Measurements from ENCODE around the gene IGFL2.
"Not testable (repeated sequence)": the region's sequence is repeated elsewhere in the genome, so short reads cannot be mapped to it uniquely, and the experiment has no call there.

Gene IGFL2

DNA sequence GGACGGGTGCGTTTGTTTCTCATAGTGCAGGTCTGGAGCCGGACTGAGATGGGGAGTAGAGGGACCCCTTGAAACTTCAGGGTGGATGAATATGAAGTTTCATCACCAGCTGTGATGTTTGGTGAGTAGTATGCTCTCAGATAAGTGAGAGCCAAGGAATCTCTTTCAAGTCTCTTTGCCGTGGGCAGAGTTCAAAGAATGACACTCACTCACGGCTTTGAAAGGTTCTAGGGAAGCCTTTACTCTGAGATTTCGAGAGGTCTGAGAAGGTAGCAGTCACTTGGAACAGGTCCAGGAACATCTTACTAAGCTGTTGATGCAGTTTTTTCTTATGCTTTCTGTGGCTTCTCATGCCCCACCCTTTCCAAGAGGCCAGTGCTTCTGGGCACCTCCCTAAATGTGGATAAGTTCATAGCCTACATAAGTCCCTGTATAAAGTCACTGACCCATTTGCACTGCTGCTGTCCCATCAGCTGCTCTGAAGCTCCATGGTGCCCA lies at the start of gene IGFL2:
IGFL2 (plus strand) TSS at position 448 of the 498 bp plus-strand sequence; CDS start at position 489, 41 bp downstream.
- peak in 2 of 3 donors; percentile 13 to 34 for DNase-seq (ENCODE audit: low read depth in 2 of 3, low spot score in 1 of 3)

DNA sequence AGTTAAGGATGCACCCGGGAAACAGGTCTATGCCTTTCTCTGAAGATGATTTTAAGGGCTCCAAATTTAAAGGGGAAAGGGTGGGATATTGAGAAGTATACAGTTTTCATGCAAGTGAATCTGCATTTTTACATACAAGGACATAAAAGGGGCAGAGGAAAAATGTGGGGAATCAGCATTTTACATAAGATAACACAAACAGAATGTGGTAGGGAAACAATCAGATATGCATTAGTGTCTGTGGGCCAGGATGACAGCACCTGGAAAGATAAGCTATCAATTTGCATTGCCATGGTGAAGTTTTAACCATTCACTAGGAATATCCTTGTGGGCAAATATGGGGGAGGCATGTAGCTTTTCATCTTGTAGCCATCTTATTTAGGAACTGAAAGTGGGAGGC lies 47.7 kb upstream of the IGFL2 start:
- DNase-seq (ENCODE audit: low read depth in 2 of 3, low spot score in 1 of 3): no peak

DNA sequence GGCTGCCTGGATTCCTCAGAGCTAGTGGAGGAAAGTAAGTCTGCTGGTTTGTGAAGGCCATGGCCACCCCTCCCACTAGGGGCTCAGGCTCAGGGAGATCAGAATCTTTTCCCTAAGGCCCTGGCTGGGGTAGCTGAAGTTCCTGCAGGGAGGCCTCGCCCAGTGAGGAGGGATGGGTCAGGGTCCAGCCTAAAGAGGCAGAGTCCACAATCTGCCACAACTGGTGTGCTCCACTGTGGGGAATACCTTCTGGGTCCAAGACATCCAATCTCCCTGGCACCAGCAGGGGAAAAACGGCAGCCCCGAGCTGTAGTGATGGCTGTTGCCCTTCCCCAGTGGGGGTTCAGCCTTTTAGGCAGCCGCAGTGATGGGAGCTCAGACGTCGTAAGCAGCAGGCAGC lies 46.7 kb upstream of the IGFL2 start:
- DNase-seq (ENCODE audit: low read depth in 2 of 3, low spot score in 1 of 3): no peak

GRCh38 chr19:46102333-46102732 lies 45.7 kb upstream of the IGFL2 start:
- not testable (repeated sequence) for DNase-seq (ENCODE audit: low read depth in 2 of 3, low spot score in 1 of 3)

DNA sequence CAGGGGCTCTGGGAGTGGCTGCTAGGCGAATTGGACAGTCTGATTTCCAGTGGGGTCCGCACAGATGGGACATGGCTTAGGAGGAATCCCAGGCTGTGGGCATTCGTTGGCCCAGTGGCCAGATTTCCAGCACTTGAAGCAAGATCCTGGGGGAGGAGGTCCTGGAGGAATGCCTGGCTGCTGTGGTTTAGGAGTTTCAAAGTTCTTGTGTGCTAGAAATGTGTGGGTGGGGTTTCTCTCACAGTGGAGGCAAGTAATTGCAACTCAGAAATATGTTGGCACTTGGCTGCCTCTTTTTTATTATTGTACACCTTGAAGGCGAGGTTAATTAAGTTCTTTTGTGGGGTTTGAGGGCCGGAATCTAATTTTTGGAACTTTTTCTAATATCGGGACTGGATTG lies 40.7 kb upstream of the IGFL2 start:
- DNase-seq (ENCODE audit: low read depth in 2 of 3, low spot score in 1 of 3): no peak

DNA sequence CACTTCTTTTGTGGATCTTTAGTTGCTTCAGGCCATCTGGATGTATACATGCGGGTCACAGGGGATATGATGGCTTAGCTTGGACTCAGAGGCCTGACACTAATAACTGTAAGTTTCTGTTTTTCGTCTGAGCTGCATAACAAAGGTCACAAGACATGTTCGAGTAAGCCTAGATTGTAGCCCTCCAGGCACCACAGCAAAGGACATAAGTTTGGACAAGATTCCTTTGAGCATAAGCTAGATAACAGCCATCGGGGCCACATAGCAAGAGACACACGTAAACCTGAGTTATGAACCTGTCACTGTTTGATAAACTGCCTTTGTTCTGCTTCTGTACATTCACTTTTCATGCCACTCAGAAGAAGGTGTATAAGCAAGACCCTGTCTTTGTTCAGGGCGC lies 38.2 kb upstream of the IGFL2 start:
- DNase-seq (ENCODE audit: low read depth in 2 of 3, low spot score in 1 of 3): no peak

GRCh38 chr19:46111376-46111775 lies 36.7 kb upstream of the IGFL2 start:
- no peak for DNase-seq (ENCODE audit: low read depth in 2 of 3, low spot score in 1 of 3)

DNA sequence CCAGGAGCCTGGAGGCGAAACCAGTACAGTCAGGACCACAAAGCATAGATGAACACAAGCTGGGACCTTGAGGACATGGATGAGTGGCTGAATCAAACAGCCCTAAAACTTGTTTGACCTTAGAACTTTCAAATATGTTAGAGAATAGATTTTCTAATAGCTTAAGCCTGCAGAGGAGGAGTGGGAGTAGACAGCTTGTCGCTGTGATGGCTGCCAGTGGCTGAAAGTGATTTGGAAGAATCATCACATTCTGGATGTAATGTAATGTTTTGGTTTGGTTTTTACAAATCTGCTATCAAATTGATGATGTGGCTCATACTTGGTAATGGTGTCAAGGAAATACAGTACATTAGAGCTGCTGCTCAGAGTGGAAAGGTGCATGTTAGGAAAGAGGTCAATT lies 35.5 kb upstream of the IGFL2 start:
- no peak for DNase-seq (ENCODE audit: low read depth in 2 of 3, low spot score in 1 of 3)

- no peak for DNase-seq (ENCODE audit: low read depth in 2 of 3, low spot score in 1 of 3)
Measured at GRCh38 chr19:46113726-46114125, 34.3 kb upstream of the IGFL2 start.

GRCh38 chr19:46115396-46116106 lies 32.5 kb upstream of the IGFL2 start:
- peak; percentile 57 to 58 (median 57) for DNase-seq (ENCODE audit: low read depth in 2 of 3, low spot score in 1 of 3)

DNA sequence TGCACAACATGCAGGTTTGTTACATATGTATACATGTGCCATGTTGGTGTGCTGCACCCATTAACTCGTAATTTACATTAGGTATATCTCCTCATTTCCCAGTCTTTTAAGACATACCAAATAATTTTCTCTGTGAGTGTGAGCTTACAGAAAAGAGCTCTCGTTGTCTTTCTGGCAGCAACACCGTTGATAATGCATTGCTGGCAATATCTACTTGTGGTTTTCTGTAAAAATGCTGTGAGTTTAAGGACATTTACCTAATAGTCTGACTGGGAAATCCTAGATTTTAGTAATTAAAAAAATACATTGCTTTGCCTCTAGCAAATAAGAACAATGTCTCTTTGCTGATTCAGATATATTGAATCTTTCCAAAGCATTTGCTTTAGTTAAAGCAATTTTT lies 31.9 kb upstream of the IGFL2 start:
- DNase-seq (ENCODE audit: low read depth in 2 of 3, low spot score in 1 of 3): no peak

- DNase-seq (ENCODE audit: low read depth in 2 of 3, low spot score in 1 of 3): no peak
Measured at GRCh38 chr19:46118136-46118535, 29.9 kb upstream of the IGFL2 start.

GRCh38 chr19:46124638-46125115 lies 23.4 kb upstream of the IGFL2 start, which contains the start of gene IGFL3:
IGFL3 (minus strand) TSS chr19:46124688; CDS start chr19:46124649, 39 bp downstream.
- DNase-seq (ENCODE audit: low read depth in 2 of 3, low spot score in 1 of 3): no peak

GRCh38 chr19:46125447-46125846 lies 22.6 kb upstream of the IGFL2 start:
- no peak for DNase-seq (ENCODE audit: low read depth in 2 of 3, low spot score in 1 of 3)

DNA sequence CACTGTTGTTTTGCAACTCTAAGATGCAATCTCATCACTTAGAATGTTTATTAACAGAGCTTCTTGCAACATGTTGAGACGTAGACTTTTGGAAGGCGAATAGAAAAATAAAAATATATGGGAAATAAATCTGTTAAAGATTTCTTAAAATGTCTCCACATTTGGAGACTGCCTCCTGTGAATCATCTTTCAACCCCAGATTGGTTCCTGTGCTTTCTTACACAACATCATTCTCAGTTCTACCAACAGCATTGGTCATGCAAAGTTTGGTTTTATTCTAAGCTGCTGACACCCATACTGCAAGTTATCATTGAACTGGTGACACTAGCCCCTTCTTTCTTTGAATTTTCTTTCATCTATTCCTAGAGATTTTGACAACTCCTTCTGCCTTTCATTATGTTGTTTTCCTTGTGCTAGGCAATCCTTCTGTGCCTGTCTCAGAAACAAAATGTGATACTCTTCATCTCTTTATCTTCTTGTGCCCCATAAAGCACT lies 21.9 kb upstream of the IGFL2 start:
- no peak for DNase-seq (ENCODE audit: low read depth in 2 of 3, low spot score in 1 of 3)

DNA sequence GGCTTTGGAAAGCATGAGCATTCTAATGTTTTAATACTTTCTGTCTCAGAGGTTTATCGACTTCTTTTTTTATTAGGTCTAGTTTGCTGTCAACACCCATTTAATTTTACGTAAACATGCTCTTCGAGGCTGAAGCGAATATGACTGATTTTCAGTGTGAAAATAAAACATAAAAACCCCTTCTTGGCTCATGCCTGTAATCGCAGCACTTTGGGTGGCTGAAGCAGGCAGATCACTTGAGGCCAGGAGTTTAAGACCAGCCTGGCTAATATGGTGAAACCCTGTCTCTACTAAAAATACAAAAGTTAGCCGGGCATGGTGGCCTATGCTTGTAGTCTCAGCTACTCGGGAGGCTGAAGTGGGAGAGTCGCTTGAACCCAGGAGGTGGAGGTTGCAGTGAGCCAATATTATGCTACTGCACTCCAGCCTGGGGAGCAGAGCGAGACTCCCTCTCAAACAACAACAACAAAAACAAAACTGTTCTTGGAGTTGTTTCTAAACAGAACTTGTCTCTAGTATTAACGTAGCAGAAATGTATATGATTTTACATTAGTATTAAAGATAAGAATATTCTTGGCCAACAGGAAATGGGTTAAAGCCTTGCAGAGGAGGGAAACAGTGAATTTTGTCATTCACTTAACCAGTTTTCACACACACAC lies 16.4 kb upstream of the IGFL2 start:
- DNase-seq (ENCODE audit: low read depth in 2 of 3, low spot score in 1 of 3): no peak

DNA sequence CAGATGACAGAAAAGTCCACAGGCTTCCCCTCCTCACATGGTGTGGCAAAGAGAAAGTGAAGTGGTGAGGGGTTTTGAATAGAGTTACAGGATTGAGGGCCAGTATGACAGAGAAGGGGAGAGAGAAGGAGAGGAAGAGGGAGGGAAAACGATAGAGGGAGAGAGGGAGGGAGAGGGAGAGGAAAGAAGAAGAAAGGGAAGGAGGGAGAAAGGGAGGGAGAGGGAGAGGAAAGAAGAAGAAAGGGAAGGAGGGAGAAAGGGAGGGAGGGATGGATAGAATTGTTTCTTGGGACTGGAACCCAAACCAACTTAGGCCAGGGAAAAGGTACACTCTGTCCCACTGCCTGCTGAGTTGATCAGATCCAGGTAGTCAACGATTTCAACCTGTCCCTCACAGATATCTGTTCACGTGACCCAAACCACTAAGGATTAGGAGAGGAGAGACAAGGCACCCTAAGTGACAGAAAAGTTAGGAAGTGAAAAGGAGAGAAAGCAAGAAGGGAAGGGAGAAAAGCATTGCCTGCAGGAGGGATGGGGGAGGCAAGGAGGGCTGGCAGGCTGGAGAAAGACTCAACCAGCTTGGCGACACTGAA lies 15.4 kb upstream of the IGFL2 start:
- no peak for DNase-seq (ENCODE audit: low read depth in 2 of 3, low spot score in 1 of 3)

GRCh38 chr19:46133101-46133627 lies 14.9 kb upstream of the IGFL2 start:
- DNase-seq (ENCODE audit: low read depth in 2 of 3, low spot score in 1 of 3): no peak

DNA sequence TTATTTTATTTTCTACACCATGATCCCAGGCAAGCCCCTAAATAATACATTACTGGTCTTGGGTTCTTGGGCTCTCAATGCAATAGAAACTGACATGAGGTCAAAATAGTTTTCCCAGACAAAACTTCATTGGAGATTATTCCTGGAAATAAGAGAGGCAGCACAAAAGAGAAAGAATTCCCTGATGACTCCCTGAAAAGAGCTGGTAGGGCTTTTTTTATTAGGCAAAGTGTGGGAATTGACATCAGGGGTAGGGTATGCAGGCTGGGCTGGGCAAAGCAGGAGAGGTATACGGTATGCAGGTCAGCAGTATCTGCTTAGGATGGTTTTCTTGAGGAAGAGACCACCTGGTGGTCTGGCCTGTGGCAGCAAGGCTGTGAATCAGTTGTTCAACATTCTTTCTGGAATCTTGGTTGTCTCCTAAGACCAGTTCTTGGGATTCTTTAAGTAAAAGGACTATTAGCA lies 14.2 kb upstream of the IGFL2 start:
- no peak for DNase-seq (ENCODE audit: low read depth in 2 of 3, low spot score in 1 of 3)

GRCh38 chr19:46134527-46134926 lies 13.5 kb upstream of the IGFL2 start:
- DNase-seq (ENCODE audit: low read depth in 2 of 3, low spot score in 1 of 3): no peak

DNA sequence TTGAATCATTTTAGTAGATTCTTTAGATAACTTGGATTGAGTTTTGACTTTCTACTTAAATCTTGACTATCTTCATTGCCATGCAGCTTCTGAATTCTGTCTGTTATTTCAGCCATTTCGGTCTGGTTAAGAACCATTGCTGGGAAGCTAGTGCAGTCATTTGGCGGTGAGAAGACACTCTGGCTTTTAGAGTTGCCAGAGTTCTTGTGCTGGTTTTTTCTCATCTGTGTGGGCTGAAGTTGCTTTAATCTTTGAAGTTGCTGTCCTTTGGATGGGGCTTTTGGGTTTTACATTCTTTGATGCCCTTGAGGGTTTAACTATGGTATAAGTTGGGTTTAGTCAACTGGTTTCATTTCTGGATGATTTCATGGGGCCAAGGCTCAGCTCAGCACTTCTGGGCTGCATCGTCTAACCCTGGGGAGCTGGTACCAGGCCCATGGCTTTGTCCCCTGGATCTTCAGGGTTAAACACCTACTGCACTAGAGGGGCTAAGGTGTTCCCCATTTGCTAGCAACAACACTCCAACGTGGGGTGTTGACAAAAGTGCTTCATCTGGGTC lies 10.0 kb upstream of the IGFL2 start:
- no peak for DNase-seq (ENCODE audit: low read depth in 2 of 3, low spot score in 1 of 3)
